ENCODE results near the gene FBF1.

GRCh38 chr17:75945211-75945610, 4.4 kb upstream of the FBF1 start:
- no peak for TF ChIP-seq POLR2AphosphoS5 (IDR thresholded peaks at IDR 0.05)
- no peak for TF ChIP-seq POLR2A (IDR thresholded peaks at IDR 0.05)
- TF ChIP-seq CTCF (IDR thresholded peaks at IDR 0.05 in 8 of 11, conservative IDR thresholded peaks at IDR 0.05 in 3 of 11): no peak
